NCI-H510A treated with DMSO at 0.1 percent for 48 hours (cell line): ENCODE measurements around the gene ELMO3.
A peak's percentile ranks its signal among the peaks of the same experiment; 100 is the strongest.

Experiments used
- DNase-seq: peaks from one replicate; lab custom pipeline; 2025; lab: John Stamatoyannopoulos, UW

The ELMO3 gene

DNA sequence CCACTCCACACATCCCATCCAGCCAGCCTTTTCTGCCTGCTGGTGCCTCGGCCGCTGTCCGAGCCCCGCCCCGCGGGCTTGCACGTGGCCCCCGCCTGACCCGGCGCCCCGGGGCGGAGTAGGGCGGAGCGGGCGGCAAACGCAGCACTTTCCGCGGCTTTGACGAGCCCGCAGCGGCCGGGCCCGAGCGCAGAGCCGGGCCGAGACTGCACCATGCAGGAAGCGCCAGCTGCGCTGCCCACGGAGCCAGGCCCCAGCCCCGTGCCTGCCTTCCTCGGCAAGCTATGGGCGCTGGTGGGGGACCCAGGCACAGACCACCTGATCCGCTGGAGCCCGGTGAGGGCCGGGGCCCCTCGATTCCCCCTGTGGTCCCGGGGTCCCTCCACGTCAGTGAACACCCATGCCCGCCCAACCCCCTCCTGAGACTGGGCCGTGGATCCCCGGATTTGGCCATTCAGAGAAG is 34.3 kb upstream of the ELMO3 start, which contains the start of gene HSF4:
Gene HSF4 (plus strand): TSS at position 147 of the 463 bp plus-strand sequence. CDS start 67 bp downstream, at position 214.
- no peak for DNase-seq

DNA sequence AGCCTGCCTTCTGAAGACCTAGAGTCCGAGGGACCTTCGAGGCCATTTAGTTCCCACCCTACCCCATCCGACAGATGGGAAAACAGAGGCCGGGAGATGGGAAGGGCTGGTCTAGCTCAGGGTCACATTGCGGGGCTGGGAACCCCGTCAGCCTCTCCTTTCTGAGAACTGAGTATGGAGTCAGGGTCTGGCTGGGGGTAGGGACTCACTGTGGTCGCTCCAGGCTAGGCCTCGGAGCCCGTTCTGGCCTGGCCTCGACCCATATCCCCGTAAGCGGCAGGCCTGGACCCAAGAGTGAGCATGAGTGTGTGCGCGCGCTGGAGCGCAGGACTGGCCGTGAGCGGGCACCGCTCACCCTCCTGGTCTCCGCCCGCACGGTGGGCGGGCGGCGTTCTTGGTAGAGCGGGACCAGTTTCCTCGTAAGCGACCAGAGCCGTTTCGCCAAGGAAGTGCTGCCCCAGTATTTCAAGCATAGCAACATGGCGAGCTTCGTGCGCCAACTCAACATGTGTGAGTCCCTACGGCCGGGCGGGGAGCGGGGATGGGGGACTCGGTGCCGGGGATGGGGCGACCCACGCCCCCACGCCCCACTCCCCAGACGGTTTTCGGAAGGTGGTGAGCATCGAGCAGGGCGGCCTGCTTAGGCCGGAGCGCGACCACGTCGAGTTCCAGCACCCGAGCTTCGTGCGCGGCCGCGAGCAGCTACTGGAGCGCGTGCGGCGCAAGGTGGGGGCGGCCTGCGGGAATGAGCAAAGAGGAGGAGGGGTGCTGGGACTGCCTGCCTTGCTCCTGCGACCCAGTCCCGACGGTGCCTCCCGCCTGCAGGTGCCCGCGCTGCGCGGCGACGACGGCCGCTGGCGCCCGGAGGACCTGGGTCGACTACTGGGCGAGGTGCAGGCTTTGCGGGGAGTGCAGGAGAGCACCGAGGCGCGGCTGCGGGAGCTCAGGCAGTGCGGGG is 33.5 kb upstream of the ELMO3 start:
- DNase-seq = no peak

DNA sequence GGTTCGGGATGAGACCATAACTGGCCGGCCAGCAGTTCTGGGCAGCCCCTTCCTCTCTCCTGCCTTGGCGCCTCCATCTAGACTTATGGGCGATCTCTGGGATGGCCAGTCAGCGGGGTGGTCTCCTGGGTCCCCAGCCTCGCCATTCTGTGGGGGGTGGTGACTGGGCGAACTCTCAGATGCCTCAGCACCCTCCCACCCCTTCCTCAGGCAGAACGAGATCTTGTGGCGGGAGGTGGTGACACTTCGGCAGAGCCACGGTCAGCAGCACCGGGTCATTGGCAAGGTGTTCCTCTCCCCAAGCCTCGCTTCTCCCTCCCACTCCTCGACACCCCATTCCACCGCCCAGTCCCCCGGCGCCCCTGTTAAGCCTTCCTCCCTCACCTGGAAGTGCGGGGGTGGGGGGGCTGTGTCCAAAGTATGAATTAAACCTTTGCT is 32.8 kb upstream of the ELMO3 start:
- no peak for DNase-seq

DNA sequence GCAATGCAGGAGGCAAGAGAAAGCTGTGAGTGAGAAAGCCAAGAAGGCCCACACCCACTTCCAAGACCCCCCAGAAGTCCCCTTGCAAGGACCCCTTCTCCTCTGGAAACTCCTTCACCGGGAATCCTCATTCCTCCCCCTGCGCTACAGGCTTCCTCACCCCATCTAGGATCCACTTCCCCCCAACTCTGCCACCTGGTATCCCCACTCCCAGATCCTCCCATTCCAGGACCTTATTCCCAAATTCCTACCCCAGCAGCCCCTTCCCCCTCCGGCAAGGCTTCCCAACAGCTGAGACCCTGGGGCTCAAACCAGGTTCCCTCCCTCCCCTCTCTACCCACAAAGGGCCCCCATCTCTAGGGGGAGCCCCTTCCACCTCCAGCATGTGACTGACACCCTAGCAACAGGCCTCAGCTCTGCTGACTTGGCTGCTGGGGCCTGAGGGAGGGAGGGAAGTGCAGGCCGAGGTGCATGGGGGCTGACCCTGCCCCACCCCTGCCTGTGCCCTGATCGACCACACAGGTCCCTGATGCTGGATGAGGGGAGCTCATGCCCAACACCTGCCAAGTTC is 32.2 kb upstream of the ELMO3 start:
- DNase-seq = no peak

DNA sequence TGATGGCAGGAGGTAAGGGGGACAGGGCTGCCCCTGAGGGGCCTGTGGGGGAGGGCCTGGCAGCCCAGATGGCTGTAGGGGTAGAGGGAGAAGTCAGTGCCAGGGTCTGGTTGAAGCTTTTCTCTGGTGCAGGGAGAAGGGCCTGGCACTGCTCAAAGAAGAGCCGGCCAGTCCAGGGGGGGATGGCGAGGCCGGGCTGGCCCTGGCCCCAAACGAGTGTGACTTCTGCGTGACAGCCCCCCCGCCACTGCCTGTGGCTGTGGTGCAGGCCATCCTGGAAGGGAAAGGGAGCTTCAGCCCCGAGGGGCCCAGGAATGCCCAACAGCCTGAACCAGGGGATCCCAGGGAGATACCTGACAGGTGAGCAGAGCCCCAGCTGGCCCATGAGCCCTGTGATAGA is 31.3 kb upstream of the ELMO3 start:
- no peak for DNase-seq

DNA sequence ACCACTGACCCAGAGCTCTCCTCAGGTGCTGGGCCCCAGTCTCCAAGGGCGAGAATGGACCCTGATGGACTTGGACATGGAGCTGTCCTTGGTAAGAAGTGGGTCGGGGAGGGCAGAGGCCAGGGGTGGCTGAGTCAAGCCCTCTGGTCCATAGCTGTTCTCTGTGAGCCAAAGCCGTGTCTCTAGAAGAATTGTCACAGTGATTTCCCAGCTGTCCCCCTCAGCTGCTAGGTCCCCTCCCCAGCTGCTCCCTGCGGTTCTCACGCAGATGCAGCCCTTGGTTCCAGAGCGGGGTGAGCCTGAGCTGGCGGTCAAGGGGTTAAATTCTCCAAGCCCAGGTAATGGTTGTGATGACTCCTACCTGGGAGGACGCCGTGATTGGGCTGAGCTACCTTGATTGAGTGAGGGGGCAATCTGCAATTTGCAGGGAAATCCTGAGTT is 29.9 kb upstream of the ELMO3 start:
- no peak for DNase-seq

DNA sequence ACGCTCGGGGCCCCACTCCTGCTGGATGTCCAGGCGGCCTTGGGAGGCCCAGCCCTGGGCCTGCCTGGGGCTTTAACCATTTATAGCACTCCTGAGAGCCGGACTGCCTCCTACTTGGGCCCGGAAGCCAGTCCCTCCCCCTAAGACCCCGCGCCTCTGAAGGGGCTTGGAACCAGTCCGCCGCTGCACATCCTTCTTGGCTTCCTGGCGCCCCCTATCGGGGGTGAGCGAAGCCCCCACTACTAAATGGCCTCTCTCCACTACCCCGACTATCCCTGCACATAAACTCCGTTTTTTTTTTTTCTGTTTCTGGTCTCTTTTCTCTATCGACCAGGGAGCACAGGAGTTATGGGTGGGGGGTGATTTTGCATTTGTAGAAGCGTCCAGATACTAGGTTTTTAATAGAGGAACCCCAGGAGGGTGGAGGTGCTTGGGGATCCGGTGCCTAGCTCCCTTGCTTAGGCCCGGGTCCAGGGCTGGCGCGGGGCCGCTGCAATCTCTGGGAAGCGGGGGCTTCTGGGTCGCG is 29.2 kb upstream of the ELMO3 start:
- DNase-seq = peak; percentile 19

DNA sequence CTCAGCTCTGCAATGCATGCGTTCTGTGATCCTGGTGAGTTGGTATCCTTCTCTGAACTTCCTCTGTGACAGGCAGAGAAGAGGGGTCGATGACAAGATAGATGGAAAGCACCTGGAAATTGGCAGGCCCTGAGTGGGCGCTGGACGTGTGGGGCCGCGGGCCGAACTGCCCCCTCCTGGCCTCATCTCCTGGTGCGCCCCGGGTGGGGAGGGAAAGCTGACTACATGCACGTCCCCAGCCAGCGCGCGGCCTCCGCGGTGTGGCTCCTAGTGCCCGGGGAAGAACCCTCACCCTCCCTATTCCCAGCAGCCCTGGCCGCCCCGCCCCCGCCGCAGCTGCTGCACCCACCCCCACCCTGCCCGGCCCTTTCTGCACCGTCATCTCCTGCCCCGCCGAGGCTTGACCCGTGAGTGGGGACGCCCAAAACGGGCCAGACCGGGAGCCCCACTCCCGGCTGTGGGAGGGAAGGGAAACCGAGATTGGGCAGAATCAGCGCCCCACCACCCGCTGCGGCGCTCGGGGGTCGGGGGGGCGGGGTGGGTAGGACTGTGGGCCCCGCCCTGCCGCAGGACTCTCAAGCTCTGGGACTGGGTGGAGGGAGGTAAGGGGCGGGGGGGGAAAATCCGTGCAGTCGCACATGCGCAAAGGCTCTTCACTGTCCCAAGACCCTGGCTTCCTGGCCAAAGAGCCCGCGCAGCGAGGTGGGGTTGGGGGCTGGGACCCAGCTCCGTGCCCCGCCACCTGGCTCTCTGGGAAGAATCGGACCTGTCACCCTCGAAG is 28.6 kb upstream of the ELMO3 start, which contains the start of gene NOL3:
Gene NOL3 (plus strand): TSS at position 371 of the 781 bp plus-strand sequence.
- DNase-seq = peak; percentile 69

DNA sequence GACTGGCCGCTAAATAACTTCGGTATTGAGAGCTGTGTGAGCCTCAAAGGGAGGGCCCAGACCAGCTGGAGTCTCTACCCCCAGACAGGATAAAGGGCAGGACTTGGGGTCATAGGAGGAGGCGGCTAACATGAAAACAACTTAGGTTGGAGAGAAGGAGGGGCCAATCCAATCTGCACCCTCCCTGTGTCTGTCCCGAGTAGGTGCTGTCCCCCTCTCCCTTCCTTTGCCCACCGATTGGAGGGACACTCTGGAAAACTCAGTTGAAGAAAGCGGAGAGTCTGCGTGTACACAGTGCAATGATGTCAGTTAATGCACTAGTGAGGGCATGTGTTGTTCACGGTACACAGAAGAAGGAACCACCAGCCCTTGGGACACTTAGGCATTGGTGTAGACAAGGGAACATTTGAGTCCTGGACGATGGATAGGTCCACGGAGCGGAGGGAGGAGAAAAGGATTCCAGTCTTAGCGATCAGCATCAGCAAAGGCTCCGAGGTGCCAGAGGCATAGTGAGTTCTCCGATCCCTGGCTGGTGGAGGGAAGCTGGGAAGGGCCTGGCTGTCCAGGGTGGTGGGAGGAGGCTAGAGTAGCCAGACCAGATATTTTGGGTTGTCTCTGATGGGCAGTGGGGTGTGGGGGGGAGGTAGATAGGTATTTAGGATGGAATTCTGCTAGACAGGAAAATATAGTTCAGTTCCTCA is 27.8 kb upstream of the ELMO3 start:
- no peak for DNase-seq

DNA sequence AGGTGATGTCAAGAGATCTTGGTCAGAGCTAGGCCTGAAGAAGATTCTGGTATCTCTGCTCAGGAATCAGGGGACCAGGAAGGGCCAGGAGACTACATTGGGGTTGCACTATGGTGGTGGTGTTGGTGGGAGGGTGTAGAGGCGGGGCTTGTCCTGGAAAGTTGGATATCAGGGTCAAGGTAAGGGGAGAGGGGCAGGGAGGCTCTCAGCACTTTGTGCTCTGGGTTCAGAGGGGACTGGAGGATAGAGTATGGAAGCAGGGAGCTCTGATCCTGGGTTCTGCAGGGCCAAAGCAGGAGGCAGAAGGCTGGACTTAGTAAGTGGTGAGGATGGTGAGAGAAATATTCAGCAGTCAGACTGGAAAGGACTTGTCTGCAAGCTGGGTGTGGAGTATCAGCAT is 25.6 kb upstream of the ELMO3 start:
- DNase-seq = no peak

DNA sequence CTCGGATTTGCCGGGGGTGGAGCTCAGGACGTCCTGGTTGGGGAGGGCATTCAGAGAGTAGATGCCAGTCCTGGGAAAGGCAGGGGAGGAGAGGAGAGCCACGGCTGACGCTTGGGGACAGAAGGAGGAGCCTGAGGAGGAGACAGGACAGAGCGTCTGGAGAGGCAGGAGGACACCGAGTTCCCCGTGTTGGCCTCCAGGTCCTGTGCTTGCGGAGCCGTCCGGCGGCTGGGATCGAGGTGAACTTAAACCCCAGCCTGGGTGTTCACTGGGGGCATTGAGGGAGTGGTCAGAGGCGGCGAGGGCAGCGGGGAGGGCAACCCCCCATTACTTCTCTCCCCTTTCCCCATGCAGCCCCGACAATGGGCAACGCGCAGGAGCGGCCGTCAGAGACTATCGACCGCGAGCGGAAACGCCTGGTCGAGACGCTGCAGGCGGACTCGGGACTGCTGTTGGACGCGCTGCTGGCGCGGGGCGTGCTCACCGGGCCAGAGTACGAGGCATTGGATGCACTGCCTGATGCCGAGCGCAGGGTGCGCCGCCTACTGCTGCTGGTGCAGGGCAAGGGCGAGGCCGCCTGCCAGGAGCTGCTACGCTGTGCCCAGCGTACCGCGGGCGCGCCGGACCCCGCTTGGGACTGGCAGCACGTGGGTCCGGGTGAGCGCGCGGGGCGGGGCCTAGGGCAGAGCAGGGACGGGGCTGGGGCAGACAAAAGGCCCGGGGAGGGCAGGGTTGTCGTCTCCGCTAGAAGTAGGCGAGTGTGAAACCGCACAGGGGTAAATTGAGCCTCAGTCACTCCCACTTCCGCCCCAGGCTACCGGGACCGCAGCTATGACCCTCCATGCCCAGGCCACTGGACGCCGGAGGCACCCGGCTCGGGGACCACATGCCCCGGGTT is 24.9 kb upstream of the ELMO3 start:
- peak; percentile 72 for DNase-seq

DNA sequence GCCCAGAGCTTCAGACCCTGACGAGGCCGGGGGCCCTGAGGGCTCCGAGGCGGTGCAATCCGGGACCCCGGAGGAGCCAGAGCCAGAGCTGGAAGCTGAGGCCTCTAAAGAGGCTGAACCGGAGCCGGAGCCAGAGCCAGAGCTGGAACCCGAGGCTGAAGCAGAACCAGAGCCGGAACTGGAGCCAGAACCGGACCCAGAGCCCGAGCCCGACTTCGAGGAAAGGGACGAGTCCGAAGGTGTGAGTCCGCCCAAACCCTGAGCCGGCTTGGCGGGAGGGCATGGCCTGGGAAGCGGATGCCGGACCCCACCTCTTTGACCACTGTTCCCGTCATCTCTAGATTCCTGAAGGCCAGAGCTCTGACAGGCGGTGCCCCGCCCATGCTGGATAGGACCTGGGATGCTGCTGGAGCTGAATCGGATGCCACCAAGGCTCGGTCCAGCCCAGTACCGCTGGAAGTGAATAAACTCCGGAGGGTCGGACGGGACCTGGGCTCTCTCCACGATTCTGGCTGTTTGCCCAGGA is 24.2 kb upstream of the ELMO3 start:
- DNase-seq = no peak

DNA sequence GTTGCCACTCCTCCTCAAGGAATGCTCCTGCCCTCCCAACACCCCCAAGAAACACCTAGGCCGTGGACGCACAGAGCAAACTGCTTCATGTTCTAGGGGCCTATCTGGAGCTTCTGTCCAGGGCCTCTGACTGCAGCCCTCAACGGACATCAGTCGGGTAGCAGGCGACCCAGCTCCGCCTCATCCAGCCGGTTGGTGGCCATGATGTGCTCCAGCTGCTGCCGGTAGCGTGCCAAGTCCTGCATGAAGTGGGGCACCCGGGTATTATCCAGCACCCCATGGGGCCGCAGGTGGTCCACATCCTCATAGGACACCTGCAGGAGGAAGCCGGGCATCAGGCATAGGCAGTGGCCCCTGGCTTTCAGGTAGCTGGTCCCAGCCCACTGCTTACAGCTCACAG is 22.3 kb upstream of the ELMO3 start:
- DNase-seq = no peak

DNA sequence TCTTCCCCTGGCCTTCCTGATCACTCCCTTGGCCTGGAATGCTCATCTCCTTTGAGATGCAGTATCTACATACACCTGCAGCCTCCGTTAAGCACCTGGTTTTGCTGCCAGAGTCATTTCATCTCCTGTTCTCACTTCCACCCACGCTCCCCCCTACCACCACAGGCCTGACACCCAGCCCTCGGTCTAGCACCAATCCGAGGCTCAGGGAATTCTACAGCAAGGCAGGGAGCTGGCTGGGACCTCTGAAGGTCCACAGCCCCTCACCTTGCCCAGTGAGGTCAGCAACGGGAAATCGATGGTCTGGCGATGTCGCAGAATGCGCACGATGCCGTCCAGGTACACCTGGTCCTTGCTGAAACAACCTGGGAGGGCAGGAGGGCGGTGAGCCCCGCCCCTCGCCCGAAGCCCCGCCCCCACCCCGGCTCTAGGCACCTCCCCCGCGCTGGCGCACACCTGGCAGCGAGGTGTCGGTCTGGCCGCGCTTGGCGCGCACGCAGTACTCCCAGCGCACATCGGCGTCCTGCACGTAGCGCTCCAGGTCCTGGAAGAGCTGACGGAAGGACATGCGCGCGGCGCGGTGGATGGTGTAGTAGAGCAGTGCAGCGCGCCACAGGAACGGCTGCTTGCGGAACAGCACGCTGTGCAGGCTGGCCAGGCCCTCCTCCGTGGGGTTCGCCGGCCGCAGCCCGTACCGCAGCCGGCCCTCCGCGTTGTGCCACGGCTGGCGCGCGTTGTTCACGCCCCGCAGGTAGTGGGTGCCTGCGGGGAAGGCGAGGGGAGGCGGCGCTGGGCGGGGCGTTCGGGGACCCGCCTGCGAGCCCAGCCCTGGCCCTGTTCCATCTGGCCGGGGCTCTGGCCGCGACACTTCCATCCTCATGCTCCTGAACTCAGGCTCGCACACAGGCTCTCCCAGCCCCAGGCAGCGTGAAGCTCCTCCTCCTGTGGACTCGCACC is 20.9 kb upstream of the ELMO3 start:
- peak; percentile 85 for DNase-seq

DNA sequence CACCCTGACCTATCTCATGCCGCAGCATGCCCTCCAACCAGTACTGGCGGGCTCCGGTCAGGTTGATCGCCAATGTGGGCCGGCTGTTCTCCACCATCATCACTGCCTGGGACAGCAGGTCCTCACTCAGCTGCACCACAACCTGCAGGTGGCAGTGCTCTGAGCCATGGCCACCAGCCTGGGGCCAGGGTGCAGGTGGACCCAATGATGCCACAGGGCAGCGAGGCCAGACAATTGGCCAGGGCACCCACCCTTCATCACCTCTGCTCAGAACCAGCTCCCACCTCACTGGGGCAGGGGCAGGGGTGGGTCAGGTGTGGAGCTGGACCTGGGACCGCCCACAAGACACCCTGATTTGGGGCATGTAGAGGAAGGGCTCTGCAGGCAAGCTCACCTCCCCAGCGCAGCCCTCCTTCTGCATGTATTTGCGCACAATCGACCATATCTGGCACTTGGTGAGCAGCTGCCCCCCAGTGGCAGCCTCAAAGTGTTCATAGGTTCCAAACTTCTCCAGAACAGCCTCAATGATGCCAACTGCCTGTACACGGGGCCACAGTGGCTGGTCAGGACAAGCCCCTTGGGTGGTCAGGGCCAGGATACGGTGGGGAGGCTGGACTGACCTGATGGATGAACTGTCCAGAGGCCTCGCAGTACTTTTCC is 19.4 kb upstream of the ELMO3 start:
- no peak for DNase-seq

DNA sequence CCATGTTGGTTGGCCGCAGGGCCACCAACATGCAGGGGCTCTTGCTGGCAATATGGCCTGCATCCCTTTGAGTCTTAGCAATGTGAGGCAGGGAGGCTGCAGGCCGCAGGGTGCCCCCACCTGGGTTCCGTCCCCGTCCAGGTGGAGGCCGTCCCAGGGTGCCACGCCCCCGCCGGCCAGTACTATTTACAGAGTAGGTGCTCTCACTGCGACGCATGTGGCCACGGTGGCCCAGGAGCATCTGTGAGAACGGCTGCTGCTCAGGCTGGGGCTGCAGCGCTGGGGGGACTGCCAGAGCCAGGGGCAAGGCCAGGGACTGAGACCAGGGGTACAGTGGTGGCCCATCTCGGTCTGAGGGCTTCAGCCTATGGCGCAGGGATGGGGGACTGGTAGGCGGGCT is 18.8 kb upstream of the ELMO3 start:
- DNase-seq = no peak

DNA sequence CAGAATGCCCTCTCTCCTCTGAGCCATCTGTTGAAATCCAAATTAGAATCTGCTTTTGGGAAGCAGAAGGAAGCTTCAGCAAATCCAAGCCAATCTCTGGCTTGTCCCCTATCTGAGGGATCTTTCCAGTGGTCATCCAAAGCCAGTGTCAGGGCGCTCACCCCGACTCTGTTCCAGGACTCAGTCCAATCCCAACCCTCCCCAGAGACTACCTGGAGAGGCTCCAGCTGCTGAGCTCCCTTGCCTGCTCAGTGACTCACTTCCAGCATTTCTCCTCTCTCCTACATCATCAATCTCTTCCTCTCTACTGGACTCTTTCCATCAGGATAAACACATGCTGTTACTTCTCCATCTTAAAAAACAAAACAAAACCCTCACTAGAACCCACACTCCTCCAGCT is 17.6 kb upstream of the ELMO3 start:
- no peak for DNase-seq

DNA sequence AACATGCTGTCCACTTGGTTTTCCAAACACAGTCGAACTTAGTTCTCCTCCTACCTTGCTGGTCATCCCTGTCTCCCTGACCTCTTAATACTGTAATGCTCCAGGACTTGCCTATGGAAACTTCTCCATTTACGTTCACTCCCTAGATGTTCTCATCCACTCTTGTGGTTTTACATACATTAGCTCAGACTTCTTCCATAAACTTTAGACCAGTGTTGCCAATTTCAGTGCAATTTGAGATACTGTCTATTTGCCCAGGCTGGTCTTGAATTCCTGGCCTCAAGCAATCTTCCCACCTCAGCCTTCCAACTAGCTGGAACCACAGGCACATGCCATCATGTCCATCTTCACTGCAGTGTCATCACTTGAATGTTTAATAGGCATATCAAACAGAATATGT is 16.6 kb upstream of the ELMO3 start:
- DNase-seq = no peak

DNA sequence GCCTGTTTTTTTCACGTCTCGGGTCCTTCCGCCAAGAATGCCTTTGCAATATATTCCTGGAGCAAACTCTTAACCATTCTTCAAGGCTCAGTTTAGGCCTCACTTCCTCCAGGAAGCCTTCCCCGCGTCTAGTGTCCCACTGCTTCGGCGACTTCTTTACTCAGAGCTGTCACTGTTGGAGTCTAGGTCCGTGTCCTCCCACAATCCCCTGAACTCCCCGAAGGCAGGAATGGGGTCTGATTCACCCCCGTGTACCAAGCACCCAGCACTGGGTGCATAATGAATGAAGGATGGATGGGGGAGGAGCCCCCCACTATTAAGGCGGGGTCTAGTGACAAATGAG is 15.7 kb upstream of the ELMO3 start:
- no peak for DNase-seq
